IPS-11a (cell line): Measurements from ENCODE around the gene GRSF1.
"Not testable (repeated sequence)": the region's sequence is repeated elsewhere in the genome, so short reads cannot be mapped to it uniquely, and the experiment has no call there.

ENCODE experiments used
- H3K4me3 ChIP-seq: one replicate; pipeline ENCODE4 v1.5.1; 2013; ENCODE audit warnings: low read depth, low read length, control low read depth

Gene GRSF1

DNA sequence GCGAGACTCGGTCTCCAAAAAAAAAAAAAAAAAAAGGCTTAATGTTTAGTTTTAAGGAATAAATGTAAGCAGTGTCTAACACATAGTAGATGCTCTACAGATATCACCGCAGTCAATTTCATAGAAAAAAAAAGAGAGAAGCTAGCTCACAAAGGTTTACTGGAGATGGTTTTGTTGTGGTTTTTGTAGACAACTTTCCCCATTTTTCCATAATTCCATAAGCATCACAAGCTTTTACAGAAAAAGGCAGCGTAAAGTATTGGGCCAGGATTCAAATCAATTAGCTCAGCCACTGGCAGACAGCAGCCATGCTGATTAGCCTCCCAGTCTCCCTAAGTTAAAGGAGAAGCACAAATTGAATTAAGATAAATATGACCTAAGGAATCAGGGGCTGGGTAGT lies 1.5 kb downstream of the GRSF1 start:
- H3K4me3 ChIP-seq: peak overlapping the region; percentile 96

DNA sequence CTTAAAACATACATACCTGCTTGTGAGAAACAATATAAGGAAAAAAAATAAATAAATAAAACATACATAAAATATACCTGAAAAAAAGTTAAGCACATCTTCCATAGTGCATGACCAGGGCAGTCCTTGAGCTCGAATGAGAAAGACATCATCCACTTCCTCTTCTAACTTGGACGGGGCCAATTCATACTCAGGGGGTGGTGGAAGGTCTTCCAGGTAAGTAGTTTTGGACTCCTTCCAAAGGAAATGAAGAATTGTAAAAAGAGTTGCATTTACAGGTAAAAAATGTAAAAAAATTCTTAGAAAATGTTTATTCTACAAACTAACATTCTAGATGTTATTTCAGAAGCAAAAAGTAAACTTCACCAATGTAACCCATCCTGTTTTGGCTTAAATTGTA lies 3.6 kb downstream of the GRSF1 start:
- H3K4me3 ChIP-seq: no peak overlapping the region

DNA sequence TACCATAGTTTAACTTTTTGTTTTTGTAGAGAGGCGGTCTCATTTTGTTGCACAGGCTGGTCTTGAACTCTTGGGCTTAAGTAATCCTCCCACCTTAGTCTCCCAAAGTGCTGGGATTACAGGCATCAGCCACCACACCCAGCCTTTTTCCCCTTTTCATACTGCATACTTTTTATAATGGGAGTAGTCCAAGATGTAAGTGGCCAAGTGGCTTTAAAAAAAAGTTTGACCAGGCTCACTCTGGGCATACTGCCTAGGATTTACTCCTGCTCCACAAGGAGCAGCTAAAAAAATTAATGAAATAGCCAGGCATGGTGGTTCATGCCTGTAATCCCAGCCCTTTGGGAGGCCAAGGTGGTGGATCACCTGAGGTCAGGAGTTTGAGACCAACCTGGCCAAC lies 6.0 kb downstream of the GRSF1 start:
- no peak overlapping the region for H3K4me3 ChIP-seq

DNA sequence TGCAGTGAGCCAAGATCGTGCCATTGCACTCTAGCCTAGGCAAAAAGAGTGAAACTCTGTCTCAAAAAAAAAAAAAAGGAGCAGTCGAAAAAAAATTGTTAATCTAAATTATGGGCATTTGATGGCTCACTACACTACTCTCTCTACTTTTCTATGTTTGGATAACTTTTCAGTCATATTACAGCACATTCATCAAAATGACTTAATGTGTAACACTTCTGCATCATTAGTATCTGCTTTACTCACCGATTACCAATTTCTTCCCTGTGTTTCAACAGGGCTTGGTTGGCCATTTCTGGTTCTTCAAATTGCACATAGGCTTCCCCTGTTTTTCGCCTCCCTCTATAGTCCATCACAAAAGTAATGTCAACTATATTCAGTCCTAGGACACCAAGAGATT lies 8.4 kb downstream of the GRSF1 start:
- H3K4me3 ChIP-seq: no peak overlapping the region

DNA sequence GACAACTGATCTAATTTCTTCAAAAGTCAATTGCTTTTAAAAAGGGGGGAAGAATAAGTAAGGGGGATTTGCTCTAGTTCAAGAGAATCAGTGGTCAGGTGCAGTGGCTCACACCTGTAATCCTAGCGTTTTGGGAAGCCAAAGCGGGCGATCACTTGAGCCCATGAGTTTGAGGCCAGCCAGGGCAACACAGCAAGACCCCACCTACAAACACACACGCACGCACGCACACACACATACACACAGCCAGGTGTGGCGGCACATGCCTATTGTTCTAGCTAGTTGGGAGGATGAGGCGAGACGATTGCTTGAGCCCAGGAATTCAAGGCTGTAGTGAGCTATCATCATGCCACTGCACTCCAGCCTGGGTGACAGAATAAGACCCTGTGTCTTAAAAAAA lies 9.6 kb downstream of the GRSF1 start:
- H3K4me3 ChIP-seq: no peak overlapping the region

DNA sequence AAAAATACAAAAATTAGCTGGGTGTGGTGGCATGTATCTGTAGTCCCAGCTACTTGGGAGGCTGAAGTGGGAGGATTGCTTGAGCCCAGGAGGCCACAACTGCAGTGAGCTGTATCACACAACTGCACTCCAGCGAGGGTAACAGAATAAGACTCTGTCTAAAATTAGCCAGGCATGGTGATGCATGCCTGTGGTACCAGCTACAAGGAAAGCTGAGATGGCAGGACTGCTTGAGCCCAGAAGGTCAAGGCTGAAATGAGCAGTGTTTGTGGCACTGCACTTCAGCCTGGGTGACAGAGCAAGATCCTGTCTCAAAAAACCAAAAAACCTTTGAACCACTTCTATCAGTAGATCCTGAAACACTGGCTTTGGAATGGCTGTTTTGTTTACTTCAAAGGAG lies 10.2 kb downstream of the GRSF1 start:
- H3K4me3 ChIP-seq: no peak overlapping the region

DNA sequence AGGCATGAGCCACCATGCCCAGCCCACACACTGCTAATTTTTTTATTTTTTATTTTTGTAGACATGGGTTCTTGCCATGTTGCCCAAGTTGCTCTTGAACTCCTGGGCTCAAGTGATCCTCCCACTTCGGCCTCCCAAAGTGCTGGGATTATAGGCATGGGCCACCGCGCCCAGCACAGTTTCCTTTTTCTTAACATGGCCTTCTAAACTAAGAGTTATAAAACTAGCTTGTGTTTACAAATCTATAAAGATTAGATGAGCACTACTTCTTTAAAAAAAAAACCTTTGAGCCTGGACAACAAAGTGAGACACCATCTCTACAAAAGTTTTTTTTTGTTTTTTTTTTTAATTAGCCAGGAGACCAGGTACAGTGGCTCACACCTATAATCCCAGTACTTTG lies 10.7 kb downstream of the GRSF1 start:
- H3K4me3 ChIP-seq: no peak overlapping the region

DNA sequence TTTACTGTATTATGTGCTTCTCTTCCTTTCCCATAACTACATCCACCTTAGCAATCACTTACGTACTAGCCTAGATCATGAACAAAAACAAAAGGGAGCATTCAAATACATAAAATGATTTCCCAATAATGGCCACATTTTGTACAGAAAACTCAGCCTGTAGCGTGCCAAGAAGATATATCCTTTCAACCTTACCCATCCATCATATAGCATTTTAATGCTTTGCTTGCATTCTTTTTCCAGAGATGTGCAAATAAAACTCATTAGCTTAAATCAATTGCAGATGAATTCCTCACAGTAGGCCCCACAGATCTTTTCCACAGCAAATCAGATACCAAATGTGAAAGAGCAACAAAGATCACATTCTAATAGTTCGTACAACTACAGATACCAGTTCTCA lies 20.8 kb downstream of the GRSF1 start:
- H3K4me3 ChIP-seq: no peak overlapping the region

DNA sequence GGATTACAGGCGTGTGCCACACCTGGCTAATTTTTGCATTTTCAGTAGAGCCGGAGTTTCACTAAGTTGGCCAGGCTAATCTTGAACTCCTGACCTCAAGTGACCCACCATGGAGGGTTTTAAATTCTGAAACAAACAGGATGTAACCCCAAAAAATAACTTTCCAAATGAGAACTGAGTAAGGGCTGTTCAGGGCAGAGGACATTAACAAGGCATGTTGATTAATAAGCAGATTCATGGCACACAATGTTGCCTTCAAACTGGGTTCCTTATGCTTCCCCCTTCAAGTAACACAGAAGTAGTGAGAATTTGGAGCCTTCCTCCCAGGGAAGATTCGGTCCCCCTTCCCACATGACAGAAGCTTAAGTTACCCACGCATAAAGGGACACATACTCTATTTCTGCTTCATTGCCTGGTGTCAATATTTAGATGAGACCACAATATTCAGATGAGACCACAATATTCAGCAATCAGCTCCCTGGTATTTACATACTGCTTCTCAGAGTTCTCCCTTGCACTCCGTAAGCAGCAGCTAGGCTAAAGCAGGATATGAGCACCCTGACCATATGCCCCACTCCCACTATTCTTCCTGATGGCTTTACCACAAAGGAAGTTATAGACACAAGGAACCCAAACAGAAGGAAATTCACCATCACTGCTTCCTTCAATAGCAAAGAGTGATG lies 21.4 kb downstream of the GRSF1 start:
- H3K4me3 ChIP-seq: no peak overlapping the region

DNA sequence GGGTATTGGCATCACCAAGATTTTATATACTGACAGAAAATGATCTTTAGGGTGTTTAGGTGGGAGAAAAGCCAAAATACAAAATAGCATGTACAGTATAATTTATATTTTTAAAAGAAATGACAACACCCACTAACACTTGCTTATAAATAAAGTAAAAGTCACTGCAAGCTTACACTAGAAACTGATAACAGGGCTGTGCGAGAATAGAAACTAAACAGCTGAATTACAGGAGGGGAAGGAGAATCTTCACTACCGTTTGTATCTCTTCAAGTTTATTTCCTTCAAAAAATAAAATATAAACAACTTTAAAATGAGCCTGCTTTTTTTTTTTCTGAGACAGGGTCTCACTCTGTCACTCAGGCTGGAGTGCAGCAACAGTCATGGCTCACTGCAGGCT lies 22.8 kb downstream of the GRSF1 start:
- no peak overlapping the region for H3K4me3 ChIP-seq

DNA sequence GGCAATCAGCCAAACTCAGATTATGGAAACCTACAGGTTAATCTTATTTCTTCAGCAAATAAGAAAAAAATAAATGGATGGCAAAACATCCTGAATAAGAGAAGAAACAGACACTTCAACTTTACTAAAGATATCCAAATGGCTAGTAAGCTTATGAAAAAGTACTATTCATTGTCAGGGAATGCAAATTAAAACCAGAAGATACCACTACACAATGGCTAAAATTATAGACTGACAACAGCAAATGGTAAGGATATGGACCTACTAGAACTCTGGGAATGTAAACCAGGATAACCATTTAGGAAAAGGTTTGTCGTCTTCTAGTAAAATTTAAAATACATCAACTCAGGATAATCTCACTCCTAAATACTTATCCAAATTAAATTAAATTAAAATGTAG lies 24.3 kb downstream of the GRSF1 start:
- no peak overlapping the region for H3K4me3 ChIP-seq

DNA sequence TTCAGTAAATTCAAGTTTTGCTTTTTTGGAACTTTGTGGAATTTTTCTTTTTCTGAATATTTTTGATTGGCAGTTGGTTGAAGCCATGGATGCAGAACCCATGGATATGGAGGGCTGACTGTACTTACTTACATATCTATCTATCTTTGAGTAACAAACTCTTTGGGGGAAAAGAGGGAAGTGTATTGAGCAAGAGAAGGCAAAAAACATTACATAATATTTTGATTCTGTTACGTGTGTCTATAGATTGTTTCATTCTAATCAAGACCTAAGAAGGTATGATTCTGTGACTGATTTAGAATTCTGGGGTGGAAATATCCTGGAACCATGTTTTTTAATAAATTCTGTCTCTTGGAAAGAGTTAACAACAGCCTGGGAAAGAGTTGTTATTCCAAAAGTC lies 31.5 kb downstream of the GRSF1 start:
- no peak overlapping the region for H3K4me3 ChIP-seq

DNA sequence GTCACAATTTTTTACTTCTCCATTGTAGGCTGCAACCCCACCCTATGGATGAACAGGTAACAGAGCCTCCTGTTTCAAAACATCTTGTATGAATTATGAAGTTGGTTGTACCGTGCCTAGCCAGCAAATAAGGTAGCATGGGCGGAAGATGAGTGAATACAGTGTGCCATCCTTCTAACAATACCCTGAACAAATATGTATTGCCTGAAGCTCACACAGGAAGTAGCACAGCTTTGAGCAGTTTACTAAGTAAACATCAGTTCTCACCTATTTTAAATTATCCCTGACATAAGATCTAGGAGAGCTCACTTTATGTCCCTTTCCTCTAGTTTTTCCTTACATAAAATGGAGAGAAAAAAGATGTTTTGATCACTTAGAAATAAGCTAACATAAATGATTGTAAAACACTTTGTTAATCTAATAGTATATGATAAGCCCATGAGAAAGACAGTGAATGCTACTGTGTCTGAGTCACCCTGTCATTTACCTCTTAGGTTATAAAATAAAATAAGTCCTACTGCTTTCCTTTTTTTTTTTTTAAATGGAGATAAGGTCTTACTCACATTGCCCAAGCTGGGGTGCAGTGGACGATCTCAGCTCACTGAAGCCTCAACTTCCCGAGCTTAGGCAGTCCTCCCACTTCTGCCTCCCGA lies 36.6 kb downstream of the GRSF1 start:
- H3K4me3 ChIP-seq: no peak overlapping the region

DNA sequence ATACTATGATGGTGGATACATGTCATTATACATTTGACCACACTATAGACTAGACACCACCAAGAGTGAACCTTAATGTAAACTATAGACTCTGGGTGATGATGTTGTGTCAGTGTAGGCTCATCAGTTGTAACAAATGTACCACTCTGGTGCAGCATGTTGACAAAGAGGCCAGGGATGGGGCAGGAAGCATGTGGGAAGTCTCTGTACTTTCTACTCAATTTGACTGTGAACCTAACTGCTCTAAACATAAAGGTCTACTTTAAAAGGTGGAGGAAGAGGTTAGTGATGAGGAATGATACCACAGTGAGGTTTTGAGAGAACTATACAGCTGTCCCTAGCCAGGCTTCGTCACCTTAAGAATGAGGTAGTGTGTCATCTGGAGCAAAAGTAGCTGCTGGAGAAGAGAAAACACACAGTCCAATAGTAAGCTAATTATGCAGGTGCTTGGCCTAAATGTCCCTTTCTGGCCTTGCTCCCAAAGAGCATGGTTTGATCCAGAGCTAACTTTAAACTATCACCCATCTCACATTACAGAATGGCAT lies 38.4 kb downstream of the GRSF1 start:
- H3K4me3 ChIP-seq: no peak overlapping the region

DNA sequence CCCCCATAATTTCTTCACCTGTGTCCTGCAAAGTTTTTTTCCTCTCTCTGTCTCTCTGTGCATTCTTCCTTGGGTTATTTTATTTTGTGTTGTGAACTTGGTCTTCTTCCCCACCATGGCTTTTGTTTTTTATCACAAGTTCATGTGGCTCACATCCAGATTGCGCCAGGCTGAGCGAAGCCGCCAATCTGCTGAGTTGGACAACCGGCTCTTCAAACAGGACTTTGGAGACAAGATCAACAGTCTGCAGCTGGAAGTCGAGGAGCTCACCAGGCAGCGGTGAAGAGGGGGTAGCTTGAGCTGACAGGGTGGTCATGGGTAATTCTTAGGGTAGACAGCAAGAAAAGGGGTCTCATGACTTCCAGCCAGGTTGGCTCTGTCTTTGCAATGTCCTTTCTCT lies 46.1 kb downstream of the GRSF1 start:
- no peak overlapping the region for H3K4me3 ChIP-seq

DNA sequence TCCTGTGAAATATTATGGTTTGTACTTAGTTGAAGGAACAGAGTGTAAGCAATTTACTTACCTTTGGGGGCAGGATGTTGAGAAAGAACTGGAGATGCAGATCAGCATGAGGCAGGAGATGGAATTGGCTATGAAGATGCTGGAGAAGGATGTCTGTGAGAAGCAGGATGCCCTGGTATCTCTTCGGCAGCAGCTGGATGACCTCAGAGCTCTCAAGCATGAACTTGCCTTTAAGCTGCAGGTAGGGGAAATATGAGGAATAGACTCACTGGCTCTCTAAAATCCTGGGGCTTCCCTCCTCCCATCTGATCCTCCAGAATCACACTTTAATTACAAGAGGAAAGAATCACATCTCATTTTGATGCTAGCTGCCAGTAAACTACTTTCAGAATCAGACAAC lies 51.0 kb downstream of the GRSF1 start:
- H3K4me3 ChIP-seq: no peak overlapping the region

DNA sequence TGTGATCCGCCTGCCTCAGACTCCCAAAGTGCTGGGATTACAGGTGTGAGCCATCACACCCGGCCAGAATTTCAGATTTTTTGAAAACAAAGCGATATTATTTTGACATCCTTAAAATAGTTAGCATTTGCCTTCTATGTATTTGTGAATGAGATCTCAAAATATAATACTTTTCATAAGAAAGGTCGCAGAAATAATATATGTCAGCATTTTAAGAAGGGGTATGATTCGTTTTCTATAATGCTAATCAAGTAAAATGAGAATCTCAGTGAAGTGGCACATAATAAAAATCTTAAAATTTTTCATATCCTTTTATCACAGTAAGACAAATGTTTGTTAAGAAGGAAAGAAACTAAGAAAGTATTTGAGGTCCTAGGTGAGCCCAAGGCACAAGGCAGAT lies 52.2 kb downstream of the GRSF1 start:
- no peak overlapping the region for H3K4me3 ChIP-seq

DNA sequence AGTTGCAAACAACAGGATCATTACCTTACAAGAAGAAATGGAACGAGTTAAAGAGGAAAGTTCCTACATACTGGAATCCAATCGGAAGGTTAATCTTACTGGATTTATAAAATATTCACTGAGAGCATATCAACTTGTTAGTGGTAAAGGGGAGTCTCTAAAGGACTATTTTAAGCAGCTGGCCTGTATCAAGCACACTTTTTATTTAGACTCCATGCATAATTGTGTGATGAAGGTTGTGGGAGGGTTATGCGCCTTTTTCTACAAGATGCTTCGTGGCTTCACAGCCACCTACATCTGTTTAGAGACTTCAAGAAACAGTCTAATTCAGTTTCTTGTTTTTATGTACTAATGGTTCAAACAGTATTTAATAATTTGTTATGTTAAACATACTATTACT lies 56.6 kb downstream of the GRSF1 start:
- H3K4me3 ChIP-seq: no peak overlapping the region

DNA sequence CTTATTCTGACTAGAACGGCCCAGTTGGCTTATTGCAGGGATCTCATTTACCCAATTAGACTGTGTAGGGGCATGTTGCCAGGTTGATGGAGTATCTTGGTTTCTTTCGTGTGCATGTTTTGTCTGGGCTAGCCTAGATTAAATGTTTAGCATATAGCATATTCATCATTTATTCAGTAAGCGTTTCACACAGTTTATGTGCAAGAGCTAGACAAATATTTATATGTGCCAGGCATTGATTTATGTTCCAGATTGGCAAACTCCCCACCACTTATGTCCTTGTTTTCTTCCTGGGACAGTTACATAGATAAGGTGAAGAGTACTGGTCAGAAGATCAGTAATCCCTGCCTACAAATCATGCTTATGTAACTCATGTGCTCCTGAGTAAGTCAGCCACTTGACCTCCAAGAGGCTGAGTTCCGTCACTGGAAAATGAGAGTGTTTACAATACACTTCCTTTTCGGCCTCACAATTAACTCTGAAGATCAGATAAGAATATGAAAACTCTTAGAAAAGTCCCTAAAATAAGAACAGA lies 60.7 kb downstream of the GRSF1 start:
- no peak overlapping the region for H3K4me3 ChIP-seq

DNA sequence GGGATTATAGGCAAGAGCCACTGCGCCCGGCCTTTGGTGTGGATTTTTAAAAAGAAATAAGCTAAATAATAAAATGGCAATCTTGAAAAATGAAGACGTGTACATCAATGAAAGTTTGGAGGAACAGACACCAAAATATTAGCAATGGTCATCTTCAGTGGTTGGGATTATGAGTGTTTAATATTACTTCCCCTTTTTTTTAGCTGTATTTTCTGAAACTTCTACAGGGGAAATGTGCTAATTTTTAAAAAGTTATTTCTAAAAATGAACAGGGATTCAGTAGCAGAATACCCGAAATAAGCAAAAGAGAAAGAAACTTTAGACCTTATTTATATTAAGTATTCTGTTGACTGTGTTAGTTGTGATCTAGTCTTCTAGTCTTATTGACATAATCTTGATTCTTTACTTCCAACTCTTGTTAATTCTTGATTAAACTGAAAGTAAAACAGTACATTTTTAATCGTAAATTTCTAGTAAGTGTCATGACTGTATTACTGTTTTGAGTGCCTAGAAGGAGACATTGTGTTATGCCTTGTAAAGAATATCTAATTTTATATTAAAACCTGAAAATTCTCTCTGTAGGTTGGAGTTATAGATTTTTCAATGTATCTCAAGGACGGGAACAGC lies 66.6 kb downstream of the GRSF1 start:
- H3K4me3 ChIP-seq: no peak overlapping the region

DNA sequence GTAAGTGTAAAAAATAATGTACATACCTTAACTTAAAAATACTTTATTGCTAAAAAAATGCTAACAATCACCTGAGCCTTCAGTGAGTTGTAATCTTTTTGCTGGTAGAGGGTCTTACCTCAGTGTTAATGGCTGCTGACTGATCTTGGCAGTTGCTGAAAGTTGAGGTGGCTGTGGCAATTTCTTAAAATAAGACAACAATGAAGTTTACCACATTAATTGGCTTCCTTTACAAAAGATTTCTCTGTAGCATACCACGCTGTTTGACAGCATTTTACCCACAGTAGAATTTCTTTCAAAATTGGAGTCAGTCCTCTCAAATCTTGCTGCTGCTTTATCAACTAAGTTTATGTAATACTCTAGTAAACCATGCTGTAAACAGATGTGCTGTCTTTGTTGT lies 70.3 kb downstream of the GRSF1 start:
- H3K4me3 ChIP-seq: not testable (repeated sequence)

DNA sequence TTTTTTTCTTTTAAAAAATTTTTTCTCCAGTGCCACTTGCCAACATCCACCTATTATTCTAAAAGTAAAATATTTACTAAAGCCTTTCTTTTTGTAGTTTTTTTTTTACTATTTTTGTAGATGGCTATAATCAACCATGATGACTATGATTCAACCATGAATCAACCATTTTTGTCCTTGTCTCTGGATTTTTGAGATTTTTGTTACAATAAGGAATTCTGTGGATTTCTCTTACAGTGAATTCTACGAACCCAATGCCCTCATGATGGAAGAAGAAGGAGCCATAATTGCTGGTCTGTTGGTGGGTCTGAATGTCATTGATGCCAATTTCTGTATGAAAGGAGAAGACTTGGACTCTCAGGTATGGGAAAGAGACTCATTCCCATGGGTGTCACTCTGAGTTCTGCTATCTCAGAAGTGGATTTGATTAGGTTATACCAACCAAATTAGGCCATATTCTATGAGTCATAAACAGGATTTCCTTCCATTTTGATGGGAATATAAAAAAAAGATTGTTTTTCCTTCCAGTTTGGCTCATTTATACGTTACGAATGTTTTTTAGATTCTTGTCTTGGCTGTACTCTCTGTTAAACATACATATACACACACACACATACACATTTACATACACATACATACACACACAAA lies 71.3 kb downstream of the GRSF1 start:
- no peak overlapping the region for H3K4me3 ChIP-seq
